ENCODE data around the gene KRI1.
"Not testable (repeated sequence)": the region's sequence is repeated elsewhere in the genome, so short reads cannot be mapped to it uniquely, and the experiment has no call there.

KRI1 gene

DNA sequence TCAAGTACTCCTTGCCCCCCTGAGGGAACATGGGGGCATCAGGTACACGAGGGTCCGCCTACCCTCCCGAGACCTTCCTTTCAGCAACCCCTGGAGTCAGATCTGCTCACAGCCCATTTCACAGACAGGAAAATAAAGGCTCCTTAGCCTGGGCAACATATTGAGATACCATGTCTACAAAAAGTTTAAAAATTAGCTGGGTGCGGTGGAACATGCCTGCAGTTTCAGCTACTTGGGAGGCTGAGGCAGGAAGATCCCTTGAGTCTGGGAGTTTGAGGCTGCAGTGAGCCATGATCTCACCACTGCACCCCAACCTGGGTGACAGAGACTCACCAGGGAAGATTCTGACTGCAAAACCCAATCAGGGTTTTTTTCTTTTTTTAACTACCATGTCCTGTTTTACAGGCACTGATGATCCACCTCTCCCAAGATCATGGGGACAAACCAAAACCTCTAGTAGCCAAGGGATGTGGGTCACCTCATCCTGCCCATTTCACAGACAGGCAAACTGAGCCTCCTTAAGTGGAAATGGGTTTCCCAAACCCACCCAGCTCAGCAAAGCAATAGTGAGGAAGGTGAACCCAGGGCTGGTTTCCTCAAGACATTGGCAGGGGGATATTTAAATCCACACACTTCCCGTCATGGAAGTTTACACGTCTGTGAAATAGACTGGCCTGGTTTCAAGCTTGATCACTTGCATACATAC, 9.4 kb upstream of the KRI1 start:
- DNase-seq (ENCODE audit: low spot score) = no peak

DNA sequence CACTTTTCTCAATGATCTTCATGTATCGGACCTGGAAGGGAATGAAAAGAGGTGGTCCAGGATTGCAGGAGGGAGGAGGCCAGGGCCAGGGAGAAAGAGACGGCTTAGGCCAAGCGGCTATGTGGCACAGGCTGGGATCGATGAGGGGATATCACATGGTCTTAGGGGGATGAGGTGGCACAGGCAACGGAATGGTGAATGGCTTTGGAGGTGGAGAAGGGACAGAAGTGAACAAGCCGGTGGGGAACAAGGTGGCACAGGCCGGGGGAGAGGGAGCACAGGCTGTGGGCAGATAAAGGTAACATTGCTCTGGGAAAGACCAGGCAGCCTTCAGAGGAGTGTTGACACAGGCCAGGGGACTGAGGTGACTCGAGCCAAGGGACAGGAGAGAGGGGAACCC, 8.7 kb upstream of the KRI1 start:
- no peak for DNase-seq (ENCODE audit: low spot score)

DNA sequence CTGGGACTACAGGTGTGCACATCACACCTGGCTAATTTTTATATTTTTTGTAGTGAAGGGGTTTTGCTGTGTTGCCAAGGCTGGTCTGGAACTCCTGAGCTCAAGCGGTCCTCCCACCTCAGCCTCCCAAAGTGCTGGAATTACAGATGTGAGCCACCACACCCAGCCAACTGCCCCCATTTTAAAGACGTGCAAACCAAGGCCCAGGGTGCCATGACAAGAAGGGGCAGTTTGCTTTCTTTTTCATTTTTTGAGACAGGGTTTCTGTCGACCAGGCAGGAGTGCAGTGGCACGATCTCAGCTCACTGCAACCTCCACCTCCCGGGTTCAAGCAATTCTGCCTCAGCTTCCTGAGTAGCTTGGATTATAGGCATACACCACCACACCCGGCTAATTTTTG, 8.0 kb upstream of the KRI1 start:
- DNase-seq (ENCODE audit: low spot score) = not testable (repeated sequence)

DNA sequence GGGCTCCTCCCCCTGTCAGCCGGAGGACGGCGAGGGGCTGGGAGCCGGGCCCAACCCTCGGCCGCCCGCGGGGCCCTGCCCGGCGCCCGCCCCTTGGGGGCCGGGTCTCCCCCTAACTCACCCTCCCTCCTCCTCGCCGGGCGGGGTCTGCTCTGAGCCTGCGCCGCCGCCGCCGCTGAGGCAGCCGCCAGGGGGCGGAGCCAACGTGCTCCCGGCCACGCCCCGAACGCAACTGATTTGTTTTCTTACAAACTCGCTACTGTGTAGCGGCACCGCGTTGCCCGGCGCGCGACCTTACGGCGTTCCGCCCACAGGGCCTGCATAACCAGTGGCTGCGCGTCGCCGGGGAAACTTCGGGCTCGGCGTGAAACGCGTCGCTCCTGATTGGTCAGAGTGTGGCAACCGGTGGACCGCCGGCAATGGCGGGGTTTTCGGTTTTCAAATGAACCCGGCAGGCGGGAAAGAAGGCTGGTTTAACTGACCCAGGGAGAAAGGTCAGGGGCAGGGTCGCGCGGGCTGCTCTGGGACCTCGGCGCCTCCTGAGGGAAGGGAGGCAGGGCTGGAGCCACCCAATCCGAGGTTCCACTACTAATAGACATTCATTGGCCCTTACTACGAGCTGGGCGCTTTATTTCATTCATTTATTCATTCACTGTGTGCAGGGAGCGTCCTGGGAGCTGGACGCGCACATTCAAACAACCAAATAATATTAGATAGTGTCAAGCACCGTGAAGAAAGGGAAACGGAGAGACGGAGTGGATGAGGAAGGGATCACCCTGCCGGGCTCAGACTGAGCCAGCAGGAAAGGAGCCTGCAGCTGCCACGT, 3.2 kb upstream of the KRI1 start, which contains the start of gene CDKN2D:
Gene CDKN2D (minus strand): TSS at position 154 of the 826 bp plus-strand sequence. CDS start 326 bp downstream, outside the sequence.
- peak; percentile 99 for DNase-seq (ENCODE audit: low spot score)

DNA sequence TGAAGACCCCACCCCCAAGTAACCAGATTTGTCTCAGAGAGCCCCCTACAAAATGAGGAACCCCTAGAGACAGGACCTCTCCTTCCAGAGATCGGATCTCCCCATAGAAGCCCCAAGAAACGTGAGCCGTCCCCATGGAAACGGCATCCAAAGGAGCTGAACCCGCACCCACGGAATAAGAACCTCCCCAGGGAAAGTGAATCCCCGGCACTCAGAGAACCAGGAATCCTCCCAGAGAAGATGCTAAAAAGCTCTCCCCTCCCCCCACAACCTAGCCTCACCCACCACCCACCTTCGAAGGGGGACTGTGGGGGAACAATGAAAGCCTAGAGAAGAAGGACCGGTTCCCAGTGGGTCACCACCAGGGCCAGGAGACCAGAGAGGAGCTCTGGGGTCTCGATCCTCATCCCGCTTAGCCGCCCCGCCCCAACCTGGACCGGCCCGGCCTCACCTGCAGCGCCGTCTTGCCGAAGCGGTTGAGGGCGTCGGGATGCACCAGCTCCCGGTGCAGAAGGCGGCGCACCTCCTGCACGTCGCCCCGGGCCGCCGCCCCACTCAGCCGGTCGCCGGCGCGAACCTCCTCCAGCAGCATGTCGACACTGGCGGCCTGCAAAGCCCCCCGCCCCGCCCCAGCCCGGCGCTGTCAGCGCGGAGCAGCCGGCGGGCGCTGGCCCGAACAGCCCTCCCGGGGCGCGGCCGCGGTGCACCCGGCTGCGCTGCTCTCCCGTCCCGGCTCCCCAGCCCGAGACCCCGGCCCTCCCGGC, 2.4 kb upstream of the KRI1 start:
- no peak for DNase-seq (ENCODE audit: low spot score)

DNA sequence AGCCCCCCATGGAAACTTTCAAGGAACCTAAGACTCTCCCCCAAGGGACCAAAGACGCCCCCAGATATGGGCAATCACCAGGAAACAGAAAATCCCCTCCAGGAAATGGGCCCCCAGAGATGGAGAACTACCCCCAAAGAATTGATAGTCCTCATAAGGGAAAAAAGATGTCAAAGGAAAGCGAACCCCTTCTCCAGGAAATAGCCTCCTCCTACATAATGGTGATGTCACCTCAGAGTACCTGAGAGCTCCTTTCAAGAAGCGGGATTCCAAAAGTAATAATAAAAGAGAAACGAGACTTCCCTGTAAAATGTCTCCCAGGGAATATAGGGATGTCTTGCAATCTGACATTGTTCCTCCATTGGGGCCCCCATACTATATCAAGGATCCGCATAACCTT, 1.8 kb upstream of the KRI1 start:
- DNase-seq (ENCODE audit: low spot score) = no peak

DNA sequence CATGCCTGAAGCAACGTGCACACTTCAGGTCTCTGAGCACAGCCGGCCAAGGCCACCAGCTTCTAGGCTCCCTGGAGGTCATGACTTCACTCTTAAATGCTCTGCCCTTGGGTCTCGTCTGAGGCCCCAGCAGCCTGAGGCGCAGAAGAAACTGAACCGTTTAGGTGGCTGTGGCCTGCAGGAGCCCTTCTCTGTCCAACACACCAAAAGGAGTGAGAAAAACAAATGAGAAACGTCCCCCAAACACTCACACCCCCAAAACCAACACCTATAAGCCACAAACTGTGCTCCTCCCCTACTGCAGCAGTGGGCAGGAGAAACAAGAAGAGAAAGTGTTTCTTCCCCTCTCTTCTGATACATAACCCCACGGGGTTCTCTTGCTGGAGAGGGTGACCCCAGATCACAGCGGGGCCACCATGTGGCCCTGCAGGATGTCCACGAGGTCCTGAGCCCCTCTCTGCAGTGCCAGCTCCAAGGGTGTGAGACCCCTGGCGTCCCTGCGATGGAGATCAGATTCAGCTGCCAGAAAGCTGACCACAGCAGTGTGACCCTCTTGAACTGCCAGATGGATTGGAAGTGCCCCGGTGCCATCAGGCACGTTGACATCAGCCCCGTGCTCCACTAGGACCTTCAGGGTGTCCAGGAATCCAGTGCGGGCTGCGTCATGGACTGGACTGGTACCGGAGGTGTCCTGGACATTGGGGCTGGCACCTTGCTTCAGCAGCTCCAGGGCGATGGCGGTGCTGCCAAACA, 1.0 kb upstream of the KRI1 start:
- no peak for DNase-seq (ENCODE audit: low spot score)

DNA sequence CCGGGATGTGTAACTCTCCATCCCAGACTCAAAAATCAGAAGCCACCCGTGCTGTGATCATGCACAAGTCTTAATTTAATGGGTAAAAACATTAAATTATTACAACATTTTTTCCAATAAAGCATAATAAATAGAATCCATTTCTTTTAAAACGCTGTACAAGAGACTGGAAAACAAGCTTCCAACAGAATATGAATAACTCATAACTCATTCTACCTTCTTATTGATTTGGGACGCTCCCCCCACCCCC, 523 bp upstream of the KRI1 start:
- no peak for DNase-seq (ENCODE audit: low spot score)

DNA sequence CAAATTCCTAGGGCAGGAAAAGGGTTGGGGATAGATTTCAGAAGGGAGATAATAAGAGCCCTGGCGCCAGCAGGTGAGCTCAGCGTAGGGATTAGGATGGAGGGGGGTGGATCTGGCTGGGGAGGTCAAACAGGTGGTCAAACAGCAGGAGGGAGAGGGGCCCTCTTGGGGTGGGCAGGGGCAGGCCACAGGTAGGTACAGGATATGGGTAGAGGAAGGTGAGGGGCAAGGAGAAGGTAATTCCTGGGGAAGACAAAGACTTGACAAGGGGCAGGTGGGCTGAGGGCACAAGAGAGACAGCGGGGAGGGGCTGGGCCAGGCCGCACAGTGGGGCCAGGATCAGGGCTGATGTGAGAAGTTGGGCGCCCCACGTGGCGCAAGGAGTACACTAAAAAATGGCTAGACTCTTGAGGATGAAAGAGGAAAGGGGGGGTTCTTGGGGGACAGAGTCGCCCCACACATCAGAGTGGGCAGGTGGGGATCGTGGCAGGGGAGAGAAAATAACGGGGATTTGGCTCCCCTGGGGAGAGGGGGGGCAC, 713 bp downstream of the KRI1 start:
- DNase-seq (ENCODE audit: low spot score) = no peak

DNA sequence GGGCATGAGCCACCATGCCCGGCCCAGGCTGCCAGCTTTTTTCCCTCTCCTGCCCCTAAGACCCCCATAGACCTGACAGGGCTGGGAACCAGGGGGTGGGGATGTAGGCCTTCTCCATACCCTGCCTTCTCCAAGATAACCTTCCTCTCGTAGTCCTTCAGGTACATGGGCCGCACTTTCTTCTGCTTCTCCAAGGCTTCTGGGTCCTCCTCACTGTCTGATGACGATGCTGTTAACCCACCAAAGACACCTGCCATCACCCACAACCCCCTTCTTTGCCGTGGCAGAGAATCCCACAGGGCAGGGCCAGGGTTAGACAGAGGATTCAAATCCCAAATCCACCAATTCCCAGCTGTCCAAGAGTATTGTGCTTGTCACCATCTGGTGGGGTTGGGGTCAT, 3.2 kb downstream of the KRI1 start:
- no peak for DNase-seq (ENCODE audit: low spot score)

DNA sequence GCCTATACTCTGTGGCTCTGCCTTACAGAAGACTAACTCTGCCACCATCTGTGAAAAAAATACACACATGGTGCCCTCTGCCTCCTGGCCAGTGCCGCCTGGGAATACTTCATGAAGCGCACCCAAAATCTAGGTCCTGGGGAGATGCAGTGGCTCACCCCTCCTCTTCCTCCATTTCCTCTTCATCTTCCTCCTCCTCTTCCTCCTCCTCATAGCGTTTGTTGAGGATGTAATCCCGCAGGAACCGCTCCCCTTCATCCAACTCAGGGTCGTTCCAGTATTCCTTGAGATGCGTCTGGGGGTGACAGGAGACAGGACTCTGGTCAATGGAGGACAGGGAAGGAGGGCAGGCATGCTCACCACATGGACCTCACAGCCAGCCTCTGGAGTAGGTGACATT, 5.7 kb downstream of the KRI1 start:
- no peak for DNase-seq (ENCODE audit: low spot score)

DNA sequence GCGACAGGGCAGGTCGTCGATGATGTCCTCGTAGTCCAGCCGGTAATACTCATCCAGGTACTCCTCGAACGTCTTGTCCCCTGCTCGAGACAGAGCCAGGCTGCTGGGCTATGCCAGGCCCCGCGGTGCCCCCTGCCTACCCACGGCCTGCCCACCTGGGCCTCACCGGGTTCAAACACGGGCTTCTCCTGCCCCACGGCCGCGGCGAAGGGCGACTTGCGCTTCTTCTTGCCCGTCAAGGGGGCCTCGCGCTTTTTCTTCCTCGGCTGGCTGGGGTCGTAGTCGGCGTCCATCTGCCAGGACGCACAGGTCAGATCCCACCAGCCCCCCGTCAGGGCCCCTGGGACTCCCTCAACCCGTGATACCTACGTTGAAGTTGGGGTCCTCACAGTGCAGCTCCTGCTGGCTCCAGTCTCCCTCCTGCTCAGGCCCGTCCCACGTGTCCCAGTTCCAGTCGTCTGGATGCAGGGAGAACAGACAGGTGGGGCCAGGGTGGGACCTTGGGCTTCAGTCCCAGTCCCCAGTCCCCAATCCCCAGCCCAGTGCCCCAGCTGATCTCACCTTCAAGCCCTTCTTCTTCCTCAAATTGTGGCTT, 8.1 kb downstream of the KRI1 start:
- DNase-seq (ENCODE audit: low spot score) = no peak

DNA sequence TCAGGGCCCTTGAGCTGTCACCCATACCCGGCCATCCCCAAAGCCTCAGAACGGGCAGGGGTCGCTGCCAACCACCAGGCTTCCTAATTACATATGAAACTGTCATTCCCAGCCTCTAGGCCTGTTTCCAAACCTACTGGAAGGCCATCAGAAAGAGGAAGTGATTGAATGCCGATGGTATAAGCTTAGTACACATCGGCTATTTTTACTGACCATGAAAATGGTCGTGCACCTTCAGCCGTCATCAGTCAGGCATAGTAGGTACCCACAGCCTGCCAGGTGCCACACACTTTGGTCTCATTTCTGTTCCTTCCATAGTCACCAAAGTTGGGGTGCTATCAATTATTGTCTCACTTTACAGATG, 10.2 kb downstream of the KRI1 start:
- no peak for DNase-seq (ENCODE audit: low spot score)

DNA sequence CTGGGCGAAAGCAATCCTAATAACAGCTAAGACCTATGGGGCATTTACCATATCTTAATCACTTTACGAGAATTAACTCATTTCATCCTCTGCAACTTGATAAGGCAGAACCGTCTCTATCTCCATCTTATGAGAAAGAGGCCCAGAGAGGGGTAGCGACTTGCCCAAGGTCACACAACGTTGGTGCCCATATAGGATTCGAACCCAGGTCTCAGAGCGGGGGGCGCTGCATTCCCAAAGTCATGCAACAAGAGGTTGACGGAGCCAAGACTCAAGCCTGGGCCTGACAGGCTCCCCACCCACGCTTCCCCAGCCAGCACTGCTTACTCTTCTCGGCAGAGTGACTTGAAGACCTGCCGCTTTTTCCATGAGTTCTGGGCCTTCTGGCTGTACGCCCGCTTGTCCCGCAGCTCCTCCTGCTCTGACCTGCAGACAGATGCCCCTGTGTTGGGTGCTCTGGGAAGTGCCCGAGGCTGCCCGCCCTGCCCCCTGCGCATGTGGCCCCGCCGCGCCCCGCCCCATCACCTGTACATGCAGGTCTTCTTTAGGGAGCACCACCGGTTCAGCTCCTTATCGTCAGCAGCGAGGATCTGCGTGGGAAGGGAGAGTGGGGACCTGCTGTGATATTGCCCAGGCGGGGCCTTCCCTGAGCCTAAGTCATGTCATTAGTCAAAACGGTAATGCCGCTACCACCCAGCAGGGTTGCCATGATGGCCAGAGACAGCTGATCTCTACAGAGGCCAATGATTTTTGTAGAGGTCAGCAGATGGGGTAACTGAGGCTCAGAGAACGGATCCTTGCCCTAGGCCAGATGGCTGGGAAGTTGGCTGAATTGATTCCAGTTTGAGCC, 10.8 kb downstream of the KRI1 start:
- no peak for DNase-seq (ENCODE audit: low spot score)

DNA sequence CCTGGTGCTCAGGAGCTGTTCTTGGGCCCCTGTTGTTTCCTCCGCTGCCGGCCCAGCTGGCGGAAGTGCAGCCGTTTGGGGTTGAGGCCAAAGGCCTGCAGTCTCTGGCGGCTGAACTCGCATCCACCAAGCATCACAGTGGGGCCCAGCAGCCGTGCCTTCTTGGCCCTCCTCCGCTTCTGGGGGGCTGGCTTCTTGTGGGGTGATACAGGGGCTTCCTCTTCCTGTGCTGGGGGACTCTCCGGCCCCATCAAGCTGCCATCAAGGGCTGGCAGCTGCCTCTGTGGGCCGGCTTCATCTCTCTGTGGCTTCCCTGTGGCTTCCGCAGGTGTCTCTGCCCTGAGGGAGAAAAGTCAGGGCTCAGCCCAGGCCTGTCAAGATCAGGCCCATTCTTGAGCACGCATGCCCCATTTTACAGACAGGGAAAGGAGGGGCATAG, 11.8 kb downstream of the KRI1 start:
- no peak for DNase-seq (ENCODE audit: low spot score)

DNA sequence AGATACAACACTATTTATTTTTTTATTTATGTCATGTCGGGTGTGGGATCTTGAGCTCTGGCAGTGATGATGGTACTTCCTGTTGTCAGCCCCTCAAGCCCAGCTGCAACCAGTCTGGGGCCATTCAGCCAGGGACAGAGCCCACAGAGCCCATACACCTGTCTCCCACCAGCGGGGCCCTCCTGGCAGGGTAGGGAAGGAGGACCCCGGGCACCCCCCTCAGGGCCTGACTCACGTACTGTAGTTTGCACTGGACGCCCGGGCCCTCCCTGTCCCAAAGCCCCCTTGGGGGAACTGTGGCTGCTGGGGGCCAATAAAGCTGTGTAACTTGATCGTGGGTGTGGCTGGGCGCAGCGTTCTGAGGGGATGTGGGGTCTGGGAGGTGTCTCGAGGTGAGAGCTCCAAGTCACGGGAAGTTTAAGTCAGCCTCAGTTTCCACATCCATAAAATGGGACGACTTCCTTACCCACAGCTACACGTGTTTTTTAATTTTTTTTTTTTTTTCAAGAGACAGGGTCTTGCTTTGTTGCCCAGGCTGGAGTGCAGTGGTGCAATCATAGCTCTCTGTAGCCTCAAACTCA, 12.6 kb downstream of the KRI1 start:
- no peak for DNase-seq (ENCODE audit: low spot score)

DNA sequence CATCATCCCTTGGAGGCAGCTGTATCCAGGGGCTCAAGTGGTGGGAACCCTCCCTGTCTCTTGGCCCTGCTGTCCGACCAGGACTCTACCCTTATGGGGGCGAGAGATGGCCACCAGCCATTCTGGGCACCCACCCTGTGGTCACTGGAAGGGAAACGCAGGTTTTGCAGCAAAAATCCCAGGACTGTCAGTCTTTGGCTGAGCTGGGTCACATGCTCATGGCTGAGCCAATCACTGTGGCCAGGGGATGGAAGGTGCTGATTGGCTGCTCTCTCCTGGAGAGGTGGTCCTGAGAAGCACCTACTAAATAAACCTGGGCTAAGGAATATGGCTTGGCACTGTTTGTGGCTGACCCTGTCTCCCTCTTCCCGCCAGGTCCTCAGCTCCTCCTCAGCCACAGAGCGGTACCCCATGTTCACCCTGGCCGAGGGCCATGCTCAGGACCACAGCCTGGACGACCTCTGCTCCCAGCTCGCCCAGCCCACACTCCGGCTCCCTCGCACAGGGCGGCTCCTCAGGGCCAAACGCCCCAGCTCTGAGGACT, 13.2 kb downstream of the KRI1 start:
- DNase-seq (ENCODE audit: low spot score) = no peak

DNA sequence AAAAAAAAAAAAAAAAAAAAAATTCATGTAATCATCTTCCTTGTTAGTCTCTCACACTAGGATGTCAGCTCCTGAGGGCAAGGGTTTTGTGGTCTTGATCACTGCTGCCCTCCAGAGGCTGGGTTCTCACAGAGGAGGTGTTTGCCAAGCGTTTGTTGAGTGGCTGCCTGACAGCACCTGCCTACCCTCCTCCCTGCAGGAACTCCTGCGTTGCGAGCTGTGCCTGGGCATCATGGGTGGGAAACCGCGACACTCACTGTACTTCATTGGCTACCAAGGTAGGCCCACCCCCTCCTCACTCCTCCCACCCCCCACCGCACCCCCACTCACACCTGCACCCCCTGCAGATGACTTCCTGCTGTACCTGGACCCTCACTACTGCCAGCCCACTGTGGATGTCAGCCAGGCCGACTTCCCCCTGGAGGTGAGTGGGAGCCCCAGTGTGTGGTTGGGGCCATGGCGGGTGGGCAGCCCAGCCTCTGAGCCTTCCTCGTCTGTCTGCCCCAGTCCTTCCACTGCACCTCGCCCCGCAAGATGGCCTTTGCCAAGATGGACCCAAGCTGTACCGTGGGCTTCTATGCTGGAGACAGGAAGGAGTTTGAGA, 14.0 kb downstream of the KRI1 start:
- no peak for DNase-seq (ENCODE audit: low spot score)

DNA sequence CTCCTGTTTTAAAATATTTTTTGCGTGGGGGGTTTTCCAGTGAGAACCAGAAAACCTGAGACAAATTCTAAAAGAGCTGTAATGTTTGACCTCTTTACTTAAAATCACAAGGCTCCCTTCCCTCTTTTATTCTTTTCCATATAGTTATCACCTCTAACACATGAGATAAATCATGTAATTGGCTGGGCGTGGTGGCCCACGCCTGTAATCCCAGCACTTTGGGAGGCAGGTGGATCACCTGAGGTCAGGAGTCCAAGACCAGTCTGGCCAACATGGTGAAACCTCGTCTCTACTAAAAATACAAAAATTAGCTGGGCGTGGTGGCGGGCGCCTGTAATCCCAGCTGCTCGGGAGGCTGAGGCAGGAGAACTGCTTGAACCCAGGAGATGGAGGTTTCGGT, 14.8 kb downstream of the KRI1 start:
- not testable (repeated sequence) for DNase-seq (ENCODE audit: low spot score)

DNA sequence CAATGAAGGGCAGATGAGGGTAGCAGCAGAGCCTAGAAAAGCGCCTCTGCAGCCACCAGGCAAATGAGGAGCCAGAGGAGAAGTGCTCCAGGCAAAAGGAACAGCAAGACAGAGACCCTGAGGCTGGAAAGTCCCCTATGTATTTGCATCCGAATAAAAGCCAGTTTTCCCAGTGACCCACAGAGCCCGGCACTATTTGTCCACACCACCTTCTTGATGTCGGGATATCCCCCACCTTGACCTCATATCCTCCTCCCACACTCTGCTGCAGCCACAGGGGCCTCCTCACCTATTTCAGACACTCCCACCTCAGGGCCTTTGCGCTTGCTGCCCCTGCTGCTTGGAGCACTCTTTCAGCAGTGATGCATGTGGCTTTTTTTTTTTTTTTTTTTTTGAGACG, 15.5 kb downstream of the KRI1 start:
- no peak for DNase-seq (ENCODE audit: low spot score)

Measured in putamen (tissue), 1 donor.